Tibial artery (tissue), 4 donors: ENCODE data around the gene SCIN.
"Not testable (repeated sequence)": the region's sequence is repeated elsewhere in the genome, so short reads cannot be mapped to it uniquely, and the experiment has no call there.

Experiments used
- DNase-seq, 2 donors: peaks; one replicate each; pipeline ENCODE4 v3.0.0-alpha.2; 2019
- H3K27ac ChIP-seq, 2 donors: fragments of 200-600 bp; sonication (generic) in 1 of 2; 1 replicate in 1 of 2; 2 replicates in 1 of 2; pipeline ENCODE4 v1.5.1; 2018 to 2019; ENCODE audit warnings: mild to moderate bottlenecking in 1 of 2
- H3K27me3 ChIP-seq, 2 donors: fragments of 200-600 bp; sonication (generic) in 1 of 2; one replicate each; pipeline versions ENCODE4 v1.5.1 to v1.6.0; 2016 to 2019
- H3K36me3 ChIP-seq, 3 donors: fragments of 200-600 bp; sonication (generic) in 2 of 3; one replicate each; pipeline ENCODE4 v1.5.1; 2016 to 2019; ENCODE audit warnings: mild to moderate bottlenecking in 2 of 3
- H3K4me1 ChIP-seq, 4 donors: fragments of 200-600 bp; sonication (generic) in 2 of 4; 1 replicate in 3 of 4; 2 replicates in 1 of 4; pipeline ENCODE4 v1.5.1; 2016 to 2019
- H3K4me3 ChIP-seq, 2 donors: fragments of 200-600 bp; sonication (generic) in 1 of 2; 1 replicate in 1 of 2; 2 replicates in 1 of 2; pipeline ENCODE4 v1.5.1; 2018 to 2019; ENCODE audit warnings: mild to moderate bottlenecking in 2 of 2
- H3K9me3 ChIP-seq, 3 donors: fragments of 200-600 bp; sonication (generic) in 1 of 3; one replicate each; pipeline ENCODE4 v1.5.1; 2016 to 2019
- CTCF ChIP-seq, 2 experiments: fragments of 200-600 bp in 1 of 2; fragments of 450-650 bp in 1 of 2; IDR thresholded peaks; one replicate each; pipeline ENCODE4 v1.5.1; 2017 to 2019; ENCODE audit warnings: antibody characterized with exemption in 2 of 2, mild to moderate bottlenecking in 1 of 2, moderate library complexity in 1 of 2
- intact Hi-C: fragments of 100-400 bp; cut with DNase I; formaldehyde crosslinking; loops from one replicate; pipeline ENCODE4 v1.15.0; 2023; ENCODE audit warnings: low total_unique reads

The SCIN gene

GRCh38 chr7:12570534-12571461 lies at the start of gene SCIN:
Gene SCIN, plus strand, starts transcription at chr7:12570720. Its CDS starts 67 bp downstream, at chr7:12570787.
- Histone ChIP-seq H3K4me1 (peaks cover 0 to 15% (median 9%) of the 10 kb centered on the region in 4 donors), H3K27me3 (peaks cover 0 to 18% of the 10 kb centered on the region in 2 donors), H3K27ac (no peak within 1 kb of the TSS), H3K4me3 (peak within 1 kb of the TSS; percentile 25 to 39), H3K36me3 (no peaks in the 10 kb centered on the region), H3K9me3 (no peaks in the 10 kb centered on the region)
- TF ChIP-seq CTCF (IDR thresholded peaks at IDR 0.05): no peak
- no peak for DNase-seq
- intact Hi-C loops: no loop called here

- intact Hi-C loops: loop anchor here (5.0 kb wide), 1 partner anchor 737 kb away; no protein-coding TSS in a partner anchor
Observed at GRCh38 chr7:12524794-12525386, 45.6 kb upstream of the SCIN start.

GRCh38 chr7:12526693-12527092 lies 43.8 kb upstream of the SCIN start:
- H3K9me3 ChIP-seq, H3K4me3 ChIP-seq, DNase-seq, H3K27ac ChIP-seq, intact Hi-C loops, H3K4me1 ChIP-seq, H3K27me3 ChIP-seq, H3K36me3 ChIP-seq: not testable (repeated sequence)

More at GRCh38 chr7:12524794-12525386, 45.6 kb upstream of the SCIN start:
- no peaks in the 10 kb centered on the region for H3K27me3 ChIP-seq
- H3K27ac ChIP-seq: no peak overlapping the region
- H3K4me3 ChIP-seq: no peak overlapping the region
- H3K36me3 ChIP-seq: no peaks in the 10 kb centered on the region
- TF ChIP-seq CTCF (IDR thresholded peaks at IDR 0.05): peak; percentile 47 to 49
- no peak for DNase-seq
- H3K4me1 ChIP-seq: no peaks in the 10 kb centered on the region
- no peaks in the 10 kb centered on the region for H3K9me3 ChIP-seq

GRCh38 chr7:12527670-12528069 lies 42.9 kb upstream of the SCIN start:
- H3K27me3 ChIP-seq, H3K36me3 ChIP-seq, DNase-seq, H3K27ac ChIP-seq, H3K9me3 ChIP-seq, H3K4me3 ChIP-seq, H3K4me1 ChIP-seq, intact Hi-C loops: not testable (repeated sequence)

- intact Hi-C loops: no loop called here
- no peak for TF ChIP-seq CTCF (IDR thresholded peaks at IDR 0.05)
Observed at GRCh38 chr7:12529971-12530710, 40.4 kb upstream of the SCIN start.

GRCh38 chr7:12531784-12532183 lies 38.7 kb upstream of the SCIN start:
- DNase-seq: no peak
- Histone ChIP-seq H3K27me3 (no peaks in the 10 kb centered on the region), H3K4me1 (no peaks in the 10 kb centered on the region), H3K9me3 (no peaks in the 10 kb centered on the region), H3K4me3 (no peak overlapping the region), H3K27ac (no peak overlapping the region), H3K36me3 (no peaks in the 10 kb centered on the region)
- intact Hi-C loops: no loop called here
- no peak for TF ChIP-seq CTCF (IDR thresholded peaks at IDR 0.05)

More at GRCh38 chr7:12529971-12530710, 40.4 kb upstream of the SCIN start:
- Histone ChIP-seq H3K9me3 (no peaks in the 10 kb centered on the region), H3K27ac (no peak overlapping the region), H3K4me3 (no peak overlapping the region), H3K36me3 (no peaks in the 10 kb centered on the region), H3K4me1 (no peaks in the 10 kb centered on the region), H3K27me3 (no peaks in the 10 kb centered on the region)
- no peak for DNase-seq
